ENCODE measurements around the gene OR2AK2. TPM values are rescaled to one million over a fixed set of nuclear protein-coding genes. Genes with fewer than 3 reads are reported as not detected.

OR2AK2 gene
- total RNA-seq, 1 donor from 2014 or later, result not detected

DNA sequence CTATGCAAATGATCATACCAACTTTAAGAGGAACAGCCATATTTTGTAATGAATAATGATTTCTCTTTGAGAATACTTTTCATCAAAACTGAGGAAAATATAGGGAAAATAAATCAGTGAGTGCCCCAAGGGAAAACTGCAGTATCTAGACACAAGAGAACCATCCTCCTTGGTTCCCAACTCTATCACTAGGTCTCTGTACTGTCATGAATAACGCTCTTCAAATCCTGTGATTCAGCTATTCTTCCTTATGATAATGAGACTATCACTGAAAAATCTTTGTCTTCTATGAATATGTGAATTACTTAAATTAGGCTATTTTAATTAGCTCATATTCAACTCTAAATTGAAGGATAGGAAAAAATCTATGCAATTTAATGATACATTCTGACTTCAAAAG is 50.8 kb downstream of the OR2AK2 start:
- intact Hi-C loops (cut with DNase I), result no loop called here
- DNase-seq (ENCODE audit: low spot score), result no peak

Other genes with a start within 250 kb of the OR2AK2 start
- gene OR6F1, start 248.6 kb upstream of the OR2AK2 start, total RNA-seq, result not detected
- not detected for gene OR14K1, start 226.6 kb upstream of the OR2AK2 start, total RNA-seq
- gene OR14A2, start 217.1 kb upstream of the OR2AK2 start, total RNA-seq, result not detected
- gene OR1C1, start 204.7 kb upstream of the OR2AK2 start, total RNA-seq, result not detected
- not detected for gene OR14A16, start 141.1 kb upstream of the OR2AK2 start, total RNA-seq
- not detected for gene OR11L1, start 123.3 kb upstream of the OR2AK2 start, total RNA-seq
- gene TRIM58, start 108.0 kb upstream of the OR2AK2 start, total RNA-seq, result 1.2 TPM
- not detected for gene OR2W3, start 69.6 kb upstream of the OR2AK2 start, total RNA-seq
- not detected for gene OR2T8, start 45.0 kb upstream of the OR2AK2 start, total RNA-seq
- not detected for gene OR2AJ1, start 40.3 kb upstream of the OR2AK2 start, total RNA-seq
- not detected for gene OR2L8, start 16.4 kb upstream of the OR2AK2 start, total RNA-seq
- gene OR2L5, start 48.4 kb downstream of the OR2AK2 start, total RNA-seq, result not detected
- not detected for gene OR2L2, start 64.8 kb downstream of the OR2AK2 start, total RNA-seq
- gene OR2L3, start 81.6 kb downstream of the OR2AK2 start, total RNA-seq, result not detected
- not detected for gene OR2L13, start 130.0 kb downstream of the OR2AK2 start, total RNA-seq
- not detected for gene OR2M5, start 179.9 kb downstream of the OR2AK2 start, total RNA-seq
- gene OR2M2, start 209.6 kb downstream of the OR2AK2 start, total RNA-seq, result not detected
- not detected for gene OR2M3, start 232.0 kb downstream of the OR2AK2 start, total RNA-seq